Esophagus squamous epithelium (tissue), 5 donors: Measurements from ENCODE around the gene ARMC8. TPM values are rescaled to one million over a fixed set of nuclear protein-coding genes. Genes with fewer than 3 reads are reported as not detected.

Source experiments
- DNase-seq: peaks from one replicate; lab custom pipeline; 2025; lab: John Stamatoyannopoulos, UW
- H3K27ac ChIP-seq, 4 donors: fragments of 200-600 bp; sonication (generic); one replicate each; pipeline ENCODE4 v1.5.1; 2016 to 2019; ENCODE audit warnings: mild to moderate bottlenecking in 1 of 4
- H3K27me3 ChIP-seq, 4 donors: fragments of 200-600 bp; sonication (generic); 1 replicate in 3 of 4; 2 replicates in 1 of 4; pipeline versions ENCODE4 v1.5.1 to v1.6.0; 2017 to 2021; ENCODE audit warnings: antibody characterized with exemption in 1 of 4
- H3K36me3 ChIP-seq, 3 donors: fragments of 200-600 bp; sonication (generic); one replicate each; pipeline ENCODE4 v1.5.1; 2016 to 2019
- H3K4me1 ChIP-seq, 3 donors: fragments of 200-600 bp; sonication (generic); one replicate each; pipeline ENCODE4 v1.5.1; 2017 to 2019
- H3K4me3 ChIP-seq, 4 donors: fragments of 200-600 bp; sonication (generic); 1 replicate in 3 of 4; 2 replicates in 1 of 4; pipeline ENCODE4 v1.5.1; 2016 to 2019; ENCODE audit warnings: mild to moderate bottlenecking in 2 of 4, moderate library complexity in 1 of 4
- H3K9me3 ChIP-seq, 3 donors: fragments of 200-600 bp; sonication (generic); one replicate each; pipeline ENCODE4 v1.5.1; 2016 to 2019
- POLR2A ChIP-seq, 4 donors: fragments of 450-650 bp; IDR thresholded peaks; one replicate each; pipeline ENCODE4 v1.6.1; 2017; ENCODE audit warnings: antibody characterized with exemption in 4 of 4, mild to moderate bottlenecking in 4 of 4, moderate library complexity in 3 of 4
- WGBS, 2 donors: methylation state at CpG; one replicate each; pipeline ENCODE4 v1.1.5; 2018; 5-methylcytosine and 5-hydroxymethylcytosine counted together
- intact Hi-C: fragments of 100-400 bp; cut with DNase I; formaldehyde crosslinking; loops from one replicate; pipeline ENCODE4 v1.15.0; 2022
- total RNA-seq, 4 donors: library from RNA; depleted of rRNA; stranded (reverse); fragments of >200 nt; gene quantifications; one replicate each; pipeline ENCODE4 v1.1.0, GENCODE V29; 2016
- TF ChIP-seq, protein P1 (sequence below), 6 experiments: fragments of 450-650 bp in 4 of 6; fragments of 200-600 bp in 2 of 6; sonication (generic) in 2 of 6; IDR thresholded peaks; one replicate each; pipeline ENCODE4 v1.5.1; 2016 to 2019; ENCODE audit warnings: antibody characterized with exemption in 6 of 6, mild to moderate bottlenecking in 4 of 6, moderate library complexity in 4 of 6
- donor health status: DM: yes; HTN: yes; CAD: no.

Gene ARMC8
- total RNA-seq, 4 donors from 2014 or later, result 29.7 to 59.3 (median 34.6) TPM

DNA sequence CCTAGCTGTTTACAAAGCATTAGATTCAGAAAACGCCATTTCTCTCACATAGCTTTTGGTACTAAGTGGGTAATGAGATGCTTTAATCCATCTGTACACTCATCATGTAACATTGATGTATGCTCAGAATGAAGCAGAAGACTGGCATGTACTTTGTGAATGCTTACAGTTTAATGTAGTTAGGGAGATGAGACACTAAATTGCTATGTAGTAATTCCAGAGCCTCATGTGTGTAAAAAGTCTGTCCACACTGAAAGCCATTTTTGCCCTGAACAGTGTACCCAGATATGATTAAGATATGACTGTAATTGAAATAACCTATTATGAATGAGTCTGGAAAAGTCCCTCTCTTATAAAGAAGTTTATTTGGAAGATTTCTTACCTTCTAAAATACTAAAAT is 66.5 kb downstream of the ARMC8 start:
- 81 to 96% methylated on average over 1 of the region's 1 CpG for WGBS, 2 donors

DNA sequence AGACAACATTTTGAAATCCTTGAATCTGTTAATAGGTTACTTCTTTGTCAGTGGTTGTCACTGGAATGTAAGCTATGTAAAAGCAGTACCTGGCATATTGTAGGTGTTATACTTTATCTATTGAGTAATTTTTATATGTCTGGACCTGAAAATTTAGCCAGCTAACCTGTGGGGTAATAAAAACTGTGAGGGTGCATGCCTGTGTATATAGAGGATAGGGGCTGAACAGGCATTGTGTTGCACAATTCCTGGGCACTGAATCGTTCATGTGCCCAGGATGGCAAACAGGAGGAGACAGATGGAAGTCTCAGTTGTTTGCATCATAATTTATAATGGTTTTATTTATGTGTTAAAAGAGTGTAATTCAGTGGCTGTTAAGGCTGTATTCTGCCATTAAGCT is 67.1 kb downstream of the ARMC8 start:
- H3K27me3 ChIP-seq, result no peaks in the 10 kb centered on the region
- H3K4me1 ChIP-seq, result no peaks in the 10 kb centered on the region
- no peak overlapping the region for H3K4me3 ChIP-seq
- intact Hi-C loops, result no loop called here
- 19 to 71% methylated on average over 1 of the region's 1 CpG for WGBS, 2 donors
- DNase-seq, result no peak
- H3K36me3 ChIP-seq, result peaks cover 0 to 31% (median 0%) of the 10 kb centered on the region in 3 donors
- no peak for TF ChIP-seq POLR2A (IDR thresholded peaks at IDR 0.05)
- no peaks in the 10 kb centered on the region for H3K9me3 ChIP-seq
- no peak overlapping the region for H3K27ac ChIP-seq

More for the DNA sequence above, 66.5 kb downstream of the ARMC8 start:
- H3K27ac ChIP-seq, result no peak overlapping the region
- no peaks in the 10 kb centered on the region for H3K27me3 ChIP-seq
- intact Hi-C loops, result no loop called here
- peaks cover 0 to 31% (median 0%) of the 10 kb centered on the region in 3 donors for H3K36me3 ChIP-seq
- DNase-seq, result no peak
- TF ChIP-seq, protein P1, sequence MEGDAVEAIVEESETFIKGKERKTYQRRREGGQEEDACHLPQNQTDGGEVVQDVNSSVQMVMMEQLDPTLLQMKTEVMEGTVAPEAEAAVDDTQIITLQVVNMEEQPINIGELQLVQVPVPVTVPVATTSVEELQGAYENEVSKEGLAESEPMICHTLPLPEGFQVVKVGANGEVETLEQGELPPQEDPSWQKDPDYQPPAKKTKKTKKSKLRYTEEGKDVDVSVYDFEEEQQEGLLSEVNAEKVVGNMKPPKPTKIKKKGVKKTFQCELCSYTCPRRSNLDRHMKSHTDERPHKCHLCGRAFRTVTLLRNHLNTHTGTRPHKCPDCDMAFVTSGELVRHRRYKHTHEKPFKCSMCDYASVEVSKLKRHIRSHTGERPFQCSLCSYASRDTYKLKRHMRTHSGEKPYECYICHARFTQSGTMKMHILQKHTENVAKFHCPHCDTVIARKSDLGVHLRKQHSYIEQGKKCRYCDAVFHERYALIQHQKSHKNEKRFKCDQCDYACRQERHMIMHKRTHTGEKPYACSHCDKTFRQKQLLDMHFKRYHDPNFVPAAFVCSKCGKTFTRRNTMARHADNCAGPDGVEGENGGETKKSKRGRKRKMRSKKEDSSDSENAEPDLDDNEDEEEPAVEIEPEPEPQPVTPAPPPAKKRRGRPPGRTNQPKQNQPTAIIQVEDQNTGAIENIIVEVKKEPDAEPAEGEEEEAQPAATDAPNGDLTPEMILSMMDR (IDR thresholded peaks at IDR 0.05), result no peak
- TF ChIP-seq POLR2A (IDR thresholded peaks at IDR 0.05), result no peak
- H3K4me3 ChIP-seq, result no peak overlapping the region
- no peaks in the 10 kb centered on the region for H3K4me1 ChIP-seq
- H3K9me3 ChIP-seq, result no peaks in the 10 kb centered on the region

DNA sequence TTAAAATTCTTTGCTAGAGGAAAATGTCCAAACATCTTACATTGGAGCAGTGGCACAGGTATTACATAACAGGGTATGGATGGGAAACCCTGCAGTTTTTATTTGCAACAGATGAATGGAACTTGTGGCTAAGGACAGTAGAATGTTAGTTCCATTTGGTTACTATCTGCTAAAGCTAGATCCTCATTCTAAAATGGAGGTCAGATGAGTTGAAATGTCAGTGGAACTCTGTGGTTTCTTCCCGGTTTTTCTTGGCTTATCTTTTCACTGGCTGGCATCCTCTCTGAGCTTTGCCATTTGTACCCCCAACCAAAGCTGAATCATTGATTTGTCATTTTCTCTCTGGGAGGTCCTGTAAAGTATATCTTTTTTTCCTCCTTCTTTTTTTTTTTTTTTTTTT is 68.9 kb downstream of the ARMC8 start:
- Histone ChIP-seq H3K27me3 (no peaks in the 10 kb centered on the region), H3K9me3 (no peaks in the 10 kb centered on the region), H3K27ac (no peak overlapping the region), H3K36me3 (peaks cover 0 to 41% (median 0%) of the 10 kb centered on the region in 3 donors), H3K4me1 (no peaks in the 10 kb centered on the region), H3K4me3 (no peak overlapping the region)
- TF ChIP-seq POLR2A (IDR thresholded peaks at IDR 0.05), result no peak
- TF ChIP-seq, protein P1 (IDR thresholded peaks at IDR 0.05), result no peak
- DNase-seq, result no peak
- WGBS, 2 donors, result 75 to 95% methylated on average over 1 of the region's 1 CpG
- intact Hi-C loops, result no loop called here

DNA sequence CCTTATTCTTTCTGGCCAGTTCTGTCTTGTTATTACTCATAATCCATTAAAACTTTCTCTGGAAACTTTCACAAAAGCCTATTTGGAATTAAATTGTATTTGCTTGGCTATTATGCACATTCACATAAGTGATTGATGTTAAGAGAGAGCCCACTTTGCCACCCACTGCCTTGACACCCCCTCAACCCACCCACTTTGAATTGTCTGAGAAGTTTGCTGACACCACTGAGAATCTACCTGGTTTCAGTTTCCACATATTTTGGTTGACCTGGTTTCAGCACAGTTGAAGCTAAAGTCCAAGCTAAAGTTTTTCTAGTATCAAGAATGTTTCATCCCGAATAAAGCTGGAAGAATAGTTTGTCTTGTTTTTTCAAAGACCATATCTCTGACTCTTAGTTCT is 70.9 kb downstream of the ARMC8 start:
- Histone ChIP-seq H3K27me3 (no peaks in the 10 kb centered on the region), H3K9me3 (no peaks in the 10 kb centered on the region), H3K4me1 (no peaks in the 10 kb centered on the region), H3K27ac (no peak overlapping the region), H3K4me3 (no peak overlapping the region), H3K36me3 (peaks cover 0 to 29% (median 0%) of the 10 kb centered on the region in 3 donors)
- 94 to 95% methylated on average over 1 of the region's 1 CpG for whole genome bisulfite sequencing, 2 donors
- intact Hi-C loops, result no loop called here
- no peak for TF ChIP-seq POLR2A (IDR thresholded peaks at IDR 0.05)
- TF ChIP-seq, protein P1 (IDR thresholded peaks at IDR 0.05), result no peak
- no peak for DNase-seq

DNA sequence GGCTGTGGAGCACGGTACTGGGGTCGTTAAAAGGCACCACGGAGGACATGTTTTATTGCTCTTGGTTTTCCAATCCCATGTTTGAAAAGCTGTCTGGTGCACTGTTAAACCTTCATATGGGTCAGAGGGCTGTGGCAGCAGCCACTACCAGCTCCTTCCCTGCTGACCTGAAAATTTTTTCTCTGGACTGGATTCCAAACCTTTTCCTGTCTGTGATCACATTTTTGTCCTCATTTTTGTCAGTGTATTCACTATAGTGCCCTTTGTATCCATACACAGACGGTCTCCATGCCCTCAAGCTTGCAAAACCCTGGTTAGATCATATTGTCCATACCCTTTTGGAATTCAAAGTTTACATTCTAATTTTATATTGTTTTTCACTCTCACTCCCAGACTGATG is 72.0 kb downstream of the ARMC8 start:
- Histone ChIP-seq H3K4me1 (no peaks in the 10 kb centered on the region), H3K4me3 (no peak overlapping the region), H3K36me3 (peaks cover 0 to 39% (median 0%) of the 10 kb centered on the region in 3 donors), H3K27ac (no peak overlapping the region), H3K27me3 (no peaks in the 10 kb centered on the region), H3K9me3 (no peaks in the 10 kb centered on the region)
- intact Hi-C loops, result no loop called here
- WGBS, 2 donors, result 93% methylated on average over 3 to 4 of the region's 4 CpGs
- no peak for DNase-seq
- TF ChIP-seq, protein P1 (IDR thresholded peaks at IDR 0.05), result no peak

DNA sequence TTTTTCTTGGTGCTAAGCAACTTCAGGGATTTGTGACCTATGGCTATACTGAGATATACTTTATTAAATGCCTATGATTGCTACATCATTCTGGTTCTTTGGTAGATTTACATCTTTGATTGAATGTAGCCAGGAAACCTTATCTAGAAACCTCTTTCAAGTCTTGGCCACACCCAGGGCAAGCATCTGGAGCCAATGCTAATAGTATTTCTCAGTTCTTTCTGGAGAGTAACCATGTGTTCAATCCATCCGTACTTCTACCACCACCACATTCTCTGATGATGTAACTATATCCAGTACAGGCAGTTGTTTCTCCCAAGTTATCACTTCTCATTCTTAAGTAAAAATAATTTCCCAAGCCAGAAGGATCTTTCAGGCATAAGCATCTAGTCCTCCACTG is 73.5 kb downstream of the ARMC8 start:
- Histone ChIP-seq H3K9me3 (no peaks in the 10 kb centered on the region), H3K27me3 (no peaks in the 10 kb centered on the region), H3K4me3 (no peak overlapping the region), H3K4me1 (no peaks in the 10 kb centered on the region), H3K36me3 (peaks cover 0 to 54% (median 5%) of the 10 kb centered on the region in 3 donors), H3K27ac (no peak overlapping the region)
- TF ChIP-seq, protein P1 (IDR thresholded peaks at IDR 0.05), result no peak
- no peak for TF ChIP-seq POLR2A (IDR thresholded peaks at IDR 0.05)
- intact Hi-C loops, result no loop called here
- no peak for DNase-seq
- 76 to 93% methylated on average over 1 of the region's 1 CpG for WGBS, 2 donors
